Activated effector memory CD4-positive, alpha-beta T cell treated with anti-CD3 and anti-CD28 coated beads, Interleukin-2, amount 50 U/mL, for 16 hours (primary cell): ENCODE data around the gene UBASH3A.

Experiments
- DNase-seq: peaks from one replicate; pipeline ENCODE4 v3.0.0-alpha.2; 2020

Gene UBASH3A

DNA sequence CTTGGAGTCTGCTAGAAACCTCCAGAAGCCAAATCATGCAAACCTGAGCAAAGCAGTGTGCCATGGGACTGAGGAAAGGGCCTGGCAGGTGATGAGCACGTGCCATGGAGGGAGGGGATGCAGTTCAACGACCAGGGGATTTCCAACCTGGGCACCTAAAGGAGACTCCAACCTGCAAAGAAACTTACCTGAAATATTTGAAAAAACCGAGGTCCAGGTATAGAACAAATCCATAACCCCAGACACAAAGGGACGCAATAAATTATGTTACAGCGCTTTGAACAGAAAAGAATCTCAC lies 8.9 kb downstream of the UBASH3A start:
- no peak for DNase-seq

DNA sequence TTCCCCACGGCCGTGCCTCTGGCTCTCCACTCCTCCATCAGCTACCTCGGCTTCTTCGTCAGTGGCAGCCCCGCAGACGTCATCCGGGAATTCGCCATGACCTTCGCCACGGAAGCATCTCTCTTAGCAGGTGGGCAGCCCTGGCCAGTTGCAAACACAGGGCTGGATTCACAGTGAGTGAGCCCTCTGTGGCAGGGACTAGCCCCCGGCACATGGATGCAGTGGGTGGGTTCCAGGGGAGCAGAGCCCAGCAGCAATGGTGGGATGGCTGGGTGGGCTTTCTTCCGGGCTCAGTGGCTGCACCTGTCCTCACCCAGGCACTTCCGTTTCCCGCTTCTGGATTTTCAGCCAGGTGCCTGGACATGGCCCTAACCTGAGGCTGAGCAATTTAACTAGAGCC lies 9.4 kb downstream of the UBASH3A start:
- no peak for DNase-seq

DNA sequence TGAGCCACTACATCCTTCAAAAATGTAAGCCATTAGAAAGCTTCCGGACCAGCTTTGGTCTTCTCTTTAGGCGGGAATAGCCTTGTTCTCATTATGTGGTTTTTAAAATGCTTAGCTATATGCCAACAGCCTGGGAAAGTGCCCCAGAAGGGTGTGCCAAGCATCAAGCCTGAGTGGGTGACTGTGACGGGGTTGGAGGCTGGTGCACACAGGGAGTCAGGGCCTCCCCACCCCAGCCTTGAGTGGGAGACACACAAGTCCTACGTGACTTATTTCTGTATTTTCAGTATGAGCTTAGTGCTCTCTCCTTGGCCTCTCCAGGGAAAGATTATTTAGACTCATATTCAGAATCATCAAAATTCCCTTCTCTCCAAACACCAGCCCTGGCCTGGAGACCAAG lies 9.8 kb downstream of the UBASH3A start:
- peak; percentile 81 for DNase-seq

DNA sequence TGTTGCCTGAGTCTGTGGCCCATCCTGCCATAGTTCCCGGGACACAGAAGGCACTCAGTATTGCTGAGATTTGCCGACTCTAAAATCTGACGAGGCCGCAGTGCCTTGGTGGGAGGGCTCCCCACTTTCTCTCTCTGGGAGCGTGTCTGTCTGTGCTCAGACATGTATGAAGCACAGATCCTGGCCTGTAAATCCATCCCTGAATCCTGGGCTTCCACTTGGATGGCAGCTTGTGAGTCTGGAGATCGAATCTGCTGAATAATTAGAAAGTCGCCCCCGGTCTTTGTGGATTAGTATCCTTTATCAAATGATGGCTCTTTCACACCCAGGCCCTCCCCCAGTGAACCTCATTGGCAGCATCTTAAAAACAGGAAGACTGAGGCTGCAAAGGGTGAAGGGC lies 10.4 kb downstream of the UBASH3A start:
- no peak for DNase-seq

DNA sequence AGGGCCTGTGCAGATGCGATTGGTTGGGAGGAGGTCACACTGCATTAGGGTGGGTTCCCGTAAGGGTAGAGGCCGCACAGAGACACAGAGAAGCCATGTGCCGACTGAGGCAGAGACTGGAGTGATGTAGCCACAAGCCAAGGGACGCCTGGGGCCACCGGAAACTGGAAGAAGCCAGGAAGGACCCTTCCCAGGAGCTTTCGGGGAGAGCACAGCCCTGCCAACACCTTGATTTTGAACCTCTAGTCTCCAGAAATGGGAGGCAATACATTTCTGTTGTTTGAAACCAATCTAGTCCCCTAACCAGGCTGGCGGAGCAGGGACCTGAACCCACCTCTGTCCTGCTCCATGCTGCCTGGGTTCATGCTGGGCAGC lies 10.8 kb downstream of the UBASH3A start:
- DNase-seq = no peak

- peak; percentile 96 for DNase-seq
Measured at GRCh38 chr21:42414928-42415769, 11.4 kb downstream of the UBASH3A start.

DNA sequence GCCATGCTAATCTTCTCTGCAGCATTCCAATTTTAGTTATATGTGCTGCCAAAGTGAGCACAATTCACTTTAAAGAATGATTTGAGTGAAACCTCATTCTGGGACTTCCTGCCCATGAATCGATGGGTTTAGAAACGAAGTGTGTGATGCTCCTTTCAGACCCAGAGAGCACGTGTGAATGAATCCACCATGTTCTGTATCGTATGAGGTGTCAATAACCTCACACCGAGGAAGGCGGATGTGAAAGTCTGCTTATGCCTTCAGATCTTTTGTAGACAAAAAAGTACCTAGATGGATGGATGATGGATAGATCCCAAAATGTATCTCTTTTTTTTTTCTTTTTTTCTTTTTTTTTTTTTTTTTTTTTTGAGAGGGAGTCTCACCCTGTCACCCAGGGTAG lies 13.8 kb downstream of the UBASH3A start:
- DNase-seq = no peak

- no peak for DNase-seq
Measured at GRCh38 chr21:42418886-42419285, 15.2 kb downstream of the UBASH3A start.

DNA sequence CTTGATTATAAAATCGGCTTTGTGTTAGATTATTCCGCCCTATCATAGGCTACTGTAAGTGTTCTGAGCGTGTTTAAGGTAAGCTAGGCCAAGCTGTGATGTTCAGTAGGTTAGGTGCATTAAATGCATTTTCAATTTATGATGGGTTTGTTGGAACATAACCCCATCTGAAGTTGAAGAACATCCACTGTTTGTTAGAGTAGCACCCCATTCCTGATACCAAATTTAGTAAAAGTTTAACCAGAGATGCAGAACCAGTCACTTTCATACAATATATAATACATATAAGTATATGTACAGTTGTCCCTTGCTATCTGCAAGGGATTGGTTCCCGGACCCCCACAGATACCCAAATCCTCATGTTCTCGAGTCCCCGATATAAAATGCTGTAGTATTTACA lies 16.1 kb downstream of the UBASH3A start:
- DNase-seq = no peak

DNA sequence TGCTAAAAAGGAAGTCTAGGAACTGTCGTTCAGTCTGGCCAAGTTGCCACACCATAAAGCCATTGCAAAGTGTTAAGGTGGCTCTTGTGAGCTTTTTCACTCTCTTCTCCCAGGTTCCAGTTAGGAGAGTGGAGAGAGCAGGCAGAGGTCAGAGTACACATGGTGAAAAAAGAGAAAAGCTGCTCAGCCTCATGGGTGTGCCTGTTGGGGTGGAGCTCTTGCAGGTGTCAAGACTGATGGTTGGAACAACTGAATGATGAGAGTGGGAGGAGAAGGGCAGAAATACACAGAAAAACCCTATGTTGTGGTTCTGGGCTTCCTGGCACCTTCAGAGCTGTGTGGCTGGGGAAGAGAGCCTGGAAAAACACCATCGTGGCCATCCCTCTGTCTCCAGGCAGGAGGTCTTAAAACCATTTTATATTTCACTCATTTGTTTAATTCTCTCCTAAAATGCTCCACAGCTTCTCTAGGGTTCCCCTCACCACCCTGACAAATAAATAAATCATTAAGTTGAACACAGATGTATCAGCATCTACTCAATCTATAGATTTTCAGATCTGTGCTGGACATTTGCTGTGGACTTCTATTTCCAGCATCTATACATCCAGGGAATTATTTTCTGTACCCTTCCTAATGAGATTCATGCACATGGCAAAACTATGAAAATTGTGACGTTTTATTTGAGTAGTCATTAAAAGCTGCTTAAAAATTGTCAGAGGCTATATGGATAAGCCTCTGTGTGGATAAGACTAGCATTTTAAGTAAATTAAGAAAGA lies 17.5 kb downstream of the UBASH3A start:
- no peak for DNase-seq

GRCh38 chr21:42423197-42423675 lies 19.5 kb downstream of the UBASH3A start:
- DNase-seq = peak; percentile 80

DNA sequence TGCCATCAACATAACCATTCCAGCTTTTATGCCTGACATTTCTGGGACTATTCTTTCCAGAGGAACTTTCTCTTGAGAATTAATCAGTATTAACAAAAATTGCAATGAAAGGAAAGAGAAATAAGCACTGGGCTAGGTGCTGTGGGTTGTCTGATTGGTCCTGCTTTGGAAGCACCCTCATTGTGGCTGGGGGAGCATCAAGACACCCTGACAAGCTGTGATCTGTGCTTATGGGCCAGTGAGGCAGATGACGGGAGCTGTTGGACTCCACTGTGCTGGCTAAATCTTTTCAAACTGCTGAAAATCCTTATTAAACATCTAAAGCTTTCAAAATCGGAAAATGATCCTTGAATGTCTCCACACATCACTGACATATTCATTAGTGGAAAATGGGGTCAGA lies 20.0 kb downstream of the UBASH3A start:
- DNase-seq = no peak

DNA sequence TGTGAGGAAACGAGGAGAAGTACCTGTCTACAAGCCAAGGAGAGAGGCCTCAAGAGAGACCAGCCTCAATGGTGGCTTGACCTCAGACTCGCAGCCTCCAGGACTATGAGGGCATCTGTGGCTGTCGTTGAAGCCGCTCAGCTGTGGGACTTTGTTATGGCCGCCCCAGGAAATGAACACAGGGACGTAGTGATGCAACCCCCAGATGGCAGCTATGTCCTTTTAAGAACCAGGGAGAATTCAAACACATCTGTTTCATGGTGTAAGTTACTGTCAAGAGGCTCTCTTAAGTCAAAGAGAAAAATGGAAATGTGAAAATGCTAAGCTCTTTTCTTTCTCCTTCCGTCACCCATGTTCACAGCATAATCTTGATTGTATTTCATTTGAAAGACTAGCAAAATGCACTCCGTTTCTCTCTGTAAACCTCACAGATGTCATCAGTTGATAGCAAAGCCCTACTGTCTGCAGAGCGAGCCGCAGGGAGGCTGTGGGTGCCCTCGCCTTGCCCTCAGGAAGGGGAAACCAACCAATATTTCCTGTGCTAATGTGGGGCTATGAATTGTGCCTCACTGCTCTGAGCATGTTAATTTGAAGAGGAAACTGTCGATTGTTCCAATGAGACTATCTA lies 21.3 kb downstream of the UBASH3A start:
- peak; percentile 89 for DNase-seq

DNA sequence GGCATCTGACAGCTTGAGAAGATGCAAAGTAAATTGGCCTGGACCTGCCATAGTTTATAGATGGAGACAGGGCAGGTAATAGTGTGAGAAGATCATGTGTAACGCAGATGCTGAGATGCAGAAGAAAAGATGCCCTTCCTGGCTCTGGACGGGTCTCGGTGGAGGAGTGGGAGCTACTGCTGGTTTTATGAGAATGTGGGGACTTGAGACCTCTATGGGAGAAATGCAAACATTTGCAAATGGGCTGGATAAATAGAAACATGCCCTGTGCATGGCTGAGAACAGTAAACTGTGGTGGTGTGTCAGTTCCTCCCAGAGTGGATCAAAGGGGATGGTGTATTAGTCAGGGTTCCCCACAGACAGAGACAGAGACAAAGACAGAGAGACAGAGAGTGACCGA lies 21.9 kb downstream of the UBASH3A start:
- no peak for DNase-seq

GRCh38 chr21:42426424-42426823 lies 22.7 kb downstream of the UBASH3A start:
- no peak for DNase-seq

GRCh38 chr21:42426876-42427480 lies 23.3 kb downstream of the UBASH3A start:
- no peak for DNase-seq

DNA sequence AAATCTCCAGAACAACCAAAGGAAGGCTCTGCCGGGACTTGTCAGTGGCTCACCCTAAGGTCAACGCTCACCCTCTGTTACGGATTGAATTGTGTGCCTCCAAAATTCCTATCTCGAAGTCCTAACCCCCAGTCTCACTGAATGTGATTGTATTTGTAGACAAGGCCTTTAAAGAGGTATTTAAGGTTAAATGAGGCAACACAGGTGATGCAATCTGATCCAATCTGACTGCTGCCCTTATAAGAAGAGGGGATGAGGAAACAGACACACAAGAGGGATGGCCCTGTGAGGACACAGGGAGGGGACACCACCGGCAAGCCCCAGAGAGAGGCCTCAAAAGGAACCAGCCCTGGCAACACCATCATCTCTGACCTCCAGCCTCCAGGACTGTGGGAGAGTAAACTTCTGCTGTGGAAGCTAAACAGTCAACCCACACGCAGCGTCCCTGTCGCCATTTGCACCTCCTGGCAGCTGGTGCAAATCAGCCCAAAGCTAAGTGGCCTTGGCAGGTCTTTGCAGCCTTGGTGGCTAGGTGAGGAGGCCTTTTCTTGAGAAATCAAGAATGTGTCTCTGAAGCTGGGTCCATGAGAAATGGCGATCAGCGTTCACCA lies 24.2 kb downstream of the UBASH3A start:
- no peak for DNase-seq

GRCh38 chr21:42429021-42429420 lies 25.3 kb downstream of the UBASH3A start:
- no peak for DNase-seq

- DNase-seq = no peak
Measured at GRCh38 chr21:42429856-42430255, 26.2 kb downstream of the UBASH3A start.

DNA sequence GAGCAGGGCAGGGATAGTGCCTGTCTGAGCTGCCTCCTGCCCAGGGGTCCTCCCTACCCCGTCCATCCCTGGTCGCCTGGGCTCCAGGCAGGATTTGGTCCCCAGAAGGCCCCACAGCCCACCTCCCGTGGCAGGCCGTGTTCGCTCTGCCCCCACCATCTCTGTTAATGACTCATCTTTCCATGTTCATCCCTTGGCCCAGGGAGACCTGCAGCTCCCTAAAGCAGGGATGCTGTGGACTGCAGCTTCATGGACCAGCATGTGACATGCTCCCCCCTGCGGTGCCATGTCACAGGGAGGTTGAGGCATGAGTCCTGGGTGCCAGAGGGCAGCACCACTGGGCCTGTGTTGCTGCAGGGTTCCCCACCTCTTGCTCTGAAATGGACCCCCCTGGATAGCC lies 26.8 kb downstream of the UBASH3A start:
- DNase-seq = no peak

GRCh38 chr21:42431196-42431595 lies 27.5 kb downstream of the UBASH3A start:
- DNase-seq = no peak

- no peak for DNase-seq
Measured at GRCh38 chr21:42432695-42433094, 29.0 kb downstream of the UBASH3A start.

DNA sequence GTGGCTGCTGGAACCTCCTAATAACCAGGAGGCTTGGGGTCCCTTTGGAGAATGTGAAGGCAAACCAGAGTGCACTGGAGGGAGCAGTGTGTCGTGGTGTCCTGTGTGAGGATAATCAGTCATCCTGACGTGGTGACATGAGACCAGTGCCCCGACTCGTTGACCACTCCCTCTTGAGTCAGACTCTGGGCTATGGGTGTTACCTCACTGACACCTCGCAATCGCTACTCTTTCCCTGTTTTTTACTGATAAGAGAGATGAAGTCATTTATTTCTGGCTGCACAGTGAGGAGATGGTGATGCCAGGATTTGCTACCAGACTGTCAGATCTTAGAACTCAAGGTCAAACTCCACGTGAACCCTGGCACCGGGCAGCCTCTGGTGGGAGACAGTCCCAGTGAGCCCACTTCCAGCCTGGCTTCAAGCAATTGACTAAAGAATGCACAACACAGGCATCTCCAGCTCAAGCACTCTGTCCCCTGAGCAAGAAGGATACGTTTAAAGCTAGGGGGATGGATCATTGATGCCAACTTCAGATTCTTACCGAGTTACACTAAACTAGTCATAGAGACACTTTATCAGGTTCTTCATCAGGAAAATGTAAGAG lies 30.3 kb downstream of the UBASH3A start:
- DNase-seq = no peak
